ENCODE measurements around the gene PAX9.

PAX9 gene

GRCh38 chr14:36655963-36656686 lies 5.5 kb upstream of the PAX9 start:
- in situ Hi-C loops (cut with MboI; ENCODE audit: low sequenced_read_pairs), result no loop called here

GRCh38 chr14:36656687-36657398 lies 4.8 kb upstream of the PAX9 start:
- in situ Hi-C loops (cut with MboI; ENCODE audit: low sequenced_read_pairs), result no loop called here

- in situ Hi-C loops (cut with MboI; ENCODE audit: low sequenced_read_pairs), result no loop called here
Measured at GRCh38 chr14:36657399-36658122, 4.1 kb upstream of the PAX9 start.

GRCh38 chr14:36658123-36659009 lies 3.3 kb upstream of the PAX9 start:
- in situ Hi-C loops (cut with MboI; ENCODE audit: low sequenced_read_pairs), result no loop called here

- in situ Hi-C loops (cut with MboI; ENCODE audit: low sequenced_read_pairs), result no loop called here
Measured at GRCh38 chr14:36659010-36659821, 2.4 kb upstream of the PAX9 start.

GRCh38 chr14:36659822-36660735 lies 1.6 kb upstream of the PAX9 start:
- in situ Hi-C loops (cut with MboI; ENCODE audit: low sequenced_read_pairs), result no loop called here

GRCh38 chr14:36660736-36661505 lies 739 bp upstream of the PAX9 start:
- in situ Hi-C loops (cut with MboI; ENCODE audit: low sequenced_read_pairs), result no loop called here

- in situ Hi-C loops (cut with MboI; ENCODE audit: low sequenced_read_pairs), result no loop called here
Measured at GRCh38 chr14:36662258-36662542, 540 bp downstream of the PAX9 start.

- in situ Hi-C loops (cut with MboI; ENCODE audit: low sequenced_read_pairs), result no loop called here
Measured at GRCh38 chr14:36662543-36663403, 1.1 kb downstream of the PAX9 start.

- in situ Hi-C loops (cut with MboI; ENCODE audit: low sequenced_read_pairs), result no loop called here
Measured at GRCh38 chr14:36663404-36664321, 2.0 kb downstream of the PAX9 start.

- in situ Hi-C loops (cut with MboI; ENCODE audit: low sequenced_read_pairs), result no loop called here
Measured at GRCh38 chr14:36664322-36665193, 2.9 kb downstream of the PAX9 start.

- in situ Hi-C loops (cut with MboI; ENCODE audit: low sequenced_read_pairs), result no loop called here
Measured at GRCh38 chr14:36665887-36666415, 4.3 kb downstream of the PAX9 start.

GRCh38 chr14:36666416-36667206 lies 5.0 kb downstream of the PAX9 start:
- in situ Hi-C loops (cut with MboI; ENCODE audit: low sequenced_read_pairs), result no loop called here

- in situ Hi-C loops (cut with MboI; ENCODE audit: low sequenced_read_pairs), result no loop called here
Measured at GRCh38 chr14:36667679-36668078, 6.0 kb downstream of the PAX9 start.

All from HL-60/S4 treated with retinoic acid at 250 ng/mL for 4 days and 3 days (cell line).